GM13976 (cell line): Measurements from ENCODE around the gene WDR55.

Experiments
- DNase-seq: peaks from one replicate; pipeline ENCODE4 v3.0.0; 2012; ENCODE audit warnings: low spot score
- CTCF ChIP-seq: IDR thresholded peaks from 2 replicates; pipeline ENCODE4 v1.5.1; 2012; ENCODE audit warnings: borderline replicate concordance, mild to moderate bottlenecking; ENCODE audit not compliant: insufficient read depth; ENCODE audit errors: extremely low read depth, missing control alignments, control extremely low read depth
- in situ Hi-C: fragments of 300-500 bp; cut with MboI; formaldehyde crosslinking; loops from one replicate; pipeline ENCODE4 v1.12.0; 2022; ENCODE audit warnings: low sequenced_read_pairs, mixed read lengths, inconsistent platforms; ENCODE audit not compliant: unreplicated experiment

Gene WDR55

GRCh38 chr5:140674211-140674610, 9.5 kb downstream of the WDR55 start:
- no peak for TF ChIP-seq CTCF
- no peak for DNase-seq
- in situ Hi-C loops = no loop called here

GRCh38 chr5:140674629-140675028, 9.9 kb downstream of the WDR55 start:
- no peak for TF ChIP-seq CTCF
- in situ Hi-C loops = no loop called here
- no peak for DNase-seq

GRCh38 chr5:140677947-140678346, 13.2 kb downstream of the WDR55 start:
- TF ChIP-seq CTCF = no peak
- in situ Hi-C loops = no loop called here
- no peak for DNase-seq

- no peak for TF ChIP-seq CTCF
- no peak for DNase-seq
- in situ Hi-C loops = no loop called here
Observed at GRCh38 chr5:140678993-140679392, 14.3 kb downstream of the WDR55 start.

GRCh38 chr5:140690376-140690932, 25.8 kb downstream of the WDR55 start:
- no peak for DNase-seq
- in situ Hi-C loops = no loop called here
- no peak for TF ChIP-seq CTCF

GRCh38 chr5:140690941-140691924, 26.5 kb downstream of the WDR55 start, which contains the start of the genes HARS1 and HARS2:
HARS1 (minus strand) TSS chr5:140691370; CDS start chr5:140691304, 66 bp downstream.
HARS2 (plus strand) TSS chr5:140691455; CDS start chr5:140691649, 194 bp downstream.
- TF ChIP-seq CTCF = no peak
- DNase-seq = peak; percentile 93
- in situ Hi-C loops = no loop called here
